HEK293 (cell line): ENCODE measurements around the gene ZNF717.
"Not testable (repeated sequence)": the region's sequence is repeated elsewhere in the genome, so short reads cannot be mapped to it uniquely, and the experiment has no call there.

Experiments
- CTCF ChIA-PET: fragments of 350-600 bp; formaldehyde crosslinking; extraction: SDS; loops from one replicate; lab custom pipeline; 2021; ENCODE audit warnings: antibody characterized with exemption; lab: Yijun Ruan, JAX
- POLR2A ChIA-PET: fragments of 300-600 bp; formaldehyde crosslinking; extraction: SDS; loops from one replicate; lab custom pipeline; 2020; ENCODE audit warnings: antibody characterized with exemption, inconsistent platforms; lab: Yijun Ruan, JAX
- H3K27ac ChIP-seq: fragments of 200-500 bp; sonication (Bioruptor generic); 2 replicates; pipeline ENCODE4 v1.5.1; 2014; ENCODE audit warnings: low read depth, low read length, control low read depth, inconsistent platforms; ENCODE audit errors: extremely low read depth
- H3K36me3 ChIP-seq, 2 experiments: fragments of 200-500 bp in 1 of 2; sonication (Bioruptor generic) in 1 of 2; 1 replicate in 1 of 2; 2 replicates in 1 of 2; pipeline ENCODE4 v1.5.1; 2014 to 2017; ENCODE audit warnings: inconsistent platforms in 2 of 2, low read length in 2 of 2; ENCODE audit not compliant: control insufficient read depth in 2 of 2, insufficient read depth in 1 of 2
- H3K4me1 ChIP-seq: fragments of 200-500 bp; sonication (Bioruptor generic); 2 replicates; pipeline ENCODE4 v1.5.1; 2014; ENCODE audit warnings: mild to moderate bottlenecking, low read length, inconsistent platforms; ENCODE audit not compliant: control insufficient read depth, insufficient read depth
- H3K4me3 ChIP-seq: 2 replicates; pipeline ENCODE4 v1.5.1; 2011; ENCODE audit warnings: low read depth, mild to moderate bottlenecking, control low read depth, low read length, moderate library complexity
- H3K9me3 ChIP-seq: fragments of 200-500 bp; sonication (Bioruptor generic); 2 replicates; pipeline ENCODE4 v1.5.1; 2014; ENCODE audit warnings: low read depth, low read length, inconsistent platforms; ENCODE audit not compliant: control insufficient read depth, insufficient read depth
- FEZF1 ChIP-seq: fragments of 450-650 bp; formaldehyde crosslinking; IDR thresholded peaks from 2 replicates; pipeline ENCODE4 v1.5.1; 2016; ENCODE audit warnings: missing biosample characterization, missing genetic modification characterization
- HOXA7 ChIP-seq: sonication (generic); formaldehyde crosslinking; IDR thresholded peaks from 2 replicates; pipeline ENCODE4 v1.8.1; 2022; ENCODE audit warnings: missing genetic modification reagents, borderline replicate concordance
- ZNF138 ChIP-seq: fragments of 450-650 bp; formaldehyde crosslinking; IDR thresholded peaks from 2 replicates; pipeline ENCODE4 v1.5.1; 2016; ENCODE audit warnings: missing biosample characterization, missing genetic modification characterization, borderline replicate concordance
- ZNF16 ChIP-seq: fragments of 450-650 bp; formaldehyde crosslinking; IDR thresholded peaks from 2 replicates; pipeline ENCODE4 v1.5.1; 2016; ENCODE audit warnings: low read depth, missing biosample characterization, missing genetic modification characterization
- ZNF175 ChIP-seq: fragments of 450-650 bp; formaldehyde crosslinking; IDR thresholded peaks from 2 replicates; pipeline ENCODE4 v1.5.1; 2016; ENCODE audit warnings: missing biosample characterization, missing genetic modification characterization
- ZNF223 ChIP-seq: fragments of 450-650 bp; formaldehyde crosslinking; IDR thresholded peaks from 2 replicates; pipeline ENCODE4 v1.5.1; 2016; ENCODE audit warnings: missing biosample characterization, missing genetic modification characterization
- ZNF24 ChIP-seq: fragments of 450-650 bp; formaldehyde crosslinking; IDR thresholded peaks from 2 replicates; pipeline ENCODE4 v1.5.1; 2016; ENCODE audit warnings: missing biosample characterization, missing genetic modification characterization
- ZNF248 ChIP-seq: fragments of 450-650 bp; formaldehyde crosslinking; IDR thresholded peaks from 2 replicates; pipeline ENCODE4 v1.5.1; 2017; ENCODE audit warnings: missing biosample characterization, missing genetic modification characterization
- ZNF391 ChIP-seq: fragments of 450-650 bp; formaldehyde crosslinking; IDR thresholded peaks from 2 replicates; pipeline ENCODE4 v1.5.1; 2016; ENCODE audit warnings: low read depth, missing biosample characterization, missing genetic modification characterization, borderline replicate concordance
- ZNF510 ChIP-seq: fragments of 450-650 bp; formaldehyde crosslinking; IDR thresholded peaks from 2 replicates; pipeline ENCODE4 v1.5.1; 2018; ENCODE audit warnings: mild to moderate bottlenecking, missing genetic modification characterization, missing biosample characterization; ENCODE audit not compliant: insufficient replicate concordance
- ZNF585B ChIP-seq: fragments of 450-650 bp; formaldehyde crosslinking; IDR thresholded peaks from 2 replicates; pipeline ENCODE4 v1.5.1; 2016; ENCODE audit warnings: missing biosample characterization, missing genetic modification characterization
- ZNF658 ChIP-seq: fragments of 450-650 bp; formaldehyde crosslinking; IDR thresholded peaks from 2 replicates; pipeline ENCODE4; 2016; ENCODE audit warnings: missing biosample characterization, missing genetic modification characterization
- ZNF776 ChIP-seq: fragments of 450-650 bp; formaldehyde crosslinking; IDR thresholded peaks from 2 replicates; pipeline ENCODE4 v1.5.0; 2017; ENCODE audit warnings: missing biosample characterization, missing genetic modification characterization, borderline replicate concordance
- ZNF791 ChIP-seq: fragments of 450-650 bp; formaldehyde crosslinking; IDR thresholded peaks from 2 replicates; pipeline ENCODE4 v1.5.1; 2016; ENCODE audit warnings: missing biosample characterization, missing genetic modification characterization
- TF ChIP-seq, protein P1 (sequence below): fragments of 450-650 bp; formaldehyde crosslinking; IDR thresholded peaks from 2 replicates; pipeline ENCODE4 v1.5.1; 2016; ENCODE audit warnings: missing biosample characterization, missing genetic modification characterization
- TF ChIP-seq, protein P2 (sequence below): fragments of 450-650 bp; formaldehyde crosslinking; IDR thresholded peaks from 2 replicates; pipeline ENCODE4 v1.5.1; 2016; ENCODE audit warnings: missing biosample characterization, missing genetic modification characterization
- TF ChIP-seq, protein P3 (sequence below): fragments of 450-650 bp; formaldehyde crosslinking; IDR thresholded peaks from 2 replicates; pipeline ENCODE4 v1.5.1; 2016; ENCODE audit warnings: missing biosample characterization, missing genetic modification characterization
- TF ChIP-seq, protein P4 (sequence below): fragments of 450-650 bp; formaldehyde crosslinking; IDR thresholded peaks from 2 replicates; pipeline ENCODE4 v1.5.1; 2017; ENCODE audit warnings: missing biosample characterization, missing genetic modification characterization

Gene ZNF717

GRCh38 chr3:75777742-75778141 lies 7.6 kb downstream of the ZNF717 start:
- H3K27ac ChIP-seq, H3K4me3 ChIP-seq, CTCF ChIA-PET, POLR2A ChIA-PET, H3K4me1 ChIP-seq, H3K9me3 ChIP-seq: not testable (repeated sequence)
- peaks cover 0 to 63% of the 10 kb centered on the region in 2 experiments; a peak in 1 of 3 replicates for H3K36me3 ChIP-seq

- POLR2A ChIA-PET, H3K4me1 ChIP-seq, CTCF ChIA-PET, H3K27ac ChIP-seq, H3K4me3 ChIP-seq, H3K9me3 ChIP-seq: not testable (repeated sequence)
- H3K36me3 ChIP-seq: peaks cover 0 to 33% of the 10 kb centered on the region in 2 experiments; a peak in 1 of 3 replicates
Observed at GRCh38 chr3:75771631-75772030, 13.7 kb downstream of the ZNF717 start.

- Histone ChIP-seq H3K27ac (no peak overlapping the region), H3K4me3 (no peak overlapping the region), H3K9me3 (no peaks in the 10 kb centered on the region), H3K36me3 (peaks cover 0 to 37% of the 10 kb centered on the region in 2 experiments; a peak in 1 of 3 replicates), H3K4me1 (no peaks in the 10 kb centered on the region)
- ChIA-PET POLR2A (no interaction called here), CTCF (no interaction called here)
- TF ChIP-seq, protein P1, sequence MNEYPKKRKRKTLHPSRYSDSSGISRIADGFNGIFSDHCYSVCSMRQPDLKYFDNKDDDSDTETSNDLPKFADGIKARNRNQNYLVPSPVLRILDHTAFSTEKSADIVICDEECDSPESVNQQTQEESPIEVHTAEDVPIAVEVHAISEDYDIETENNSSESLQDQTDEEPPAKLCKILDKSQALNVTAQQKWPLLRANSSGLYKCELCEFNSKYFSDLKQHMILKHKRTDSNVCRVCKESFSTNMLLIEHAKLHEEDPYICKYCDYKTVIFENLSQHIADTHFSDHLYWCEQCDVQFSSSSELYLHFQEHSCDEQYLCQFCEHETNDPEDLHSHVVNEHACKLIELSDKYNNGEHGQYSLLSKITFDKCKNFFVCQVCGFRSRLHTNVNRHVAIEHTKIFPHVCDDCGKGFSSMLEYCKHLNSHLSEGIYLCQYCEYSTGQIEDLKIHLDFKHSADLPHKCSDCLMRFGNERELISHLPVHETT (tag by site-specific recombination): no peak
- TF ChIP-seq ZNF510 (tag by site-specific recombination) (no peak), ZNF248 (tag by site-specific recombination) (no peak), ZNF223 (tag by site-specific recombination) (no peak), ZNF391 (no peak), ZNF776 (no peak), HOXA7 (no peak), ZNF658 (tag by site-specific recombination) (no peak), ZNF791 (tag by site-specific recombination) (no peak), ZNF16 (tag by site-specific recombination) (no peak), ZNF24 (tag by site-specific recombination) (no peak), FEZF1 (no peak), ZNF585B (tag by site-specific recombination) (no peak), ZNF175 (tag by site-specific recombination) (no peak), ZNF138 (tag by site-specific recombination) (no peak)
- TF ChIP-seq, protein P2, sequence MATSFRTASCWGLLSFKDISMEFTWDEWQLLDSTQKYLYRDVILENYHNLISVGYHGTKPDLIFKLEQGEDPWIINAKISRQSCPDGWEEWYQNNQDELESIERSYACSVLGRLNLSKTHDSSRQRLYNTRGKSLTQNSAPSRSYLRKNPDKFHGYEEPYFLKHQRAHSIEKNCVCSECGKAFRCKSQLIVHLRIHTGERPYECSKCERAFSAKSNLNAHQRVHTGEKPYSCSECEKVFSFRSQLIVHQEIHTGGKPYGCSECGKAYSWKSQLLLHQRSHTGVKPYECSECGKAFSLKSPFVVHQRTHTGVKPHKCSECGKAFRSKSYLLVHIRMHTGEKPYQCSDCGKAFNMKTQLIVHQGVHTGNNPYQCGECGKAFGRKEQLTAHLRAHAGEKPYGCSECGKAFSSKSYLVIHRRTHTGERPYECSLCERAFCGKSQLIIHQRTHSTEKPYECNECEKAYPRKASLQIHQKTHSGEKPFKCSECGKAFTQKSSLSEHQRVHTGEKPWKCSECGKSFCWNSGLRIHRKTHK (tag by site-specific recombination): no peak
- TF ChIP-seq, protein P3, sequence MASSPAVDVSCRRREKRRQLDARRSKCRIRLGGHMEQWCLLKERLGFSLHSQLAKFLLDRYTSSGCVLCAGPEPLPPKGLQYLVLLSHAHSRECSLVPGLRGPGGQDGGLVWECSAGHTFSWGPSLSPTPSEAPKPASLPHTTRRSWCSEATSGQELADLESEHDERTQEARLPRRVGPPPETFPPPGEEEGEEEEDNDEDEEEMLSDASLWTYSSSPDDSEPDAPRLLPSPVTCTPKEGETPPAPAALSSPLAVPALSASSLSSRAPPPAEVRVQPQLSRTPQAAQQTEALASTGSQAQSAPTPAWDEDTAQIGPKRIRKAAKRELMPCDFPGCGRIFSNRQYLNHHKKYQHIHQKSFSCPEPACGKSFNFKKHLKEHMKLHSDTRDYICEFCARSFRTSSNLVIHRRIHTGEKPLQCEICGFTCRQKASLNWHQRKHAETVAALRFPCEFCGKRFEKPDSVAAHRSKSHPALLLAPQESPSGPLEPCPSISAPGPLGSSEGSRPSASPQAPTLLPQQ: no peak
- TF ChIP-seq, protein P4, sequence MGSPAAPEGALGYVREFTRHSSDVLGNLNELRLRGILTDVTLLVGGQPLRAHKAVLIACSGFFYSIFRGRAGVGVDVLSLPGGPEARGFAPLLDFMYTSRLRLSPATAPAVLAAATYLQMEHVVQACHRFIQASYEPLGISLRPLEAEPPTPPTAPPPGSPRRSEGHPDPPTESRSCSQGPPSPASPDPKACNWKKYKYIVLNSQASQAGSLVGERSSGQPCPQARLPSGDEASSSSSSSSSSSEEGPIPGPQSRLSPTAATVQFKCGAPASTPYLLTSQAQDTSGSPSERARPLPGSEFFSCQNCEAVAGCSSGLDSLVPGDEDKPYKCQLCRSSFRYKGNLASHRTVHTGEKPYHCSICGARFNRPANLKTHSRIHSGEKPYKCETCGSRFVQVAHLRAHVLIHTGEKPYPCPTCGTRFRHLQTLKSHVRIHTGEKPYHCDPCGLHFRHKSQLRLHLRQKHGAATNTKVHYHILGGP: no peak
Observed at GRCh38 chr3:75768303-75769017, 16.9 kb downstream of the ZNF717 start.
